HG03575 (cell line): Measurements from ENCODE around the gene SDR39U1.

Experiments
- ATAC-seq: cut with Tn5 transposase; IDR thresholded peaks from one replicate; pipeline ENCODE4 v1.9.1; 2021; ENCODE audit not compliant: unreplicated experiment, insufficient number of reproducible peaks, low FRiP score; ENCODE audit errors: extremely low read depth

SDR39U1 gene

DNA sequence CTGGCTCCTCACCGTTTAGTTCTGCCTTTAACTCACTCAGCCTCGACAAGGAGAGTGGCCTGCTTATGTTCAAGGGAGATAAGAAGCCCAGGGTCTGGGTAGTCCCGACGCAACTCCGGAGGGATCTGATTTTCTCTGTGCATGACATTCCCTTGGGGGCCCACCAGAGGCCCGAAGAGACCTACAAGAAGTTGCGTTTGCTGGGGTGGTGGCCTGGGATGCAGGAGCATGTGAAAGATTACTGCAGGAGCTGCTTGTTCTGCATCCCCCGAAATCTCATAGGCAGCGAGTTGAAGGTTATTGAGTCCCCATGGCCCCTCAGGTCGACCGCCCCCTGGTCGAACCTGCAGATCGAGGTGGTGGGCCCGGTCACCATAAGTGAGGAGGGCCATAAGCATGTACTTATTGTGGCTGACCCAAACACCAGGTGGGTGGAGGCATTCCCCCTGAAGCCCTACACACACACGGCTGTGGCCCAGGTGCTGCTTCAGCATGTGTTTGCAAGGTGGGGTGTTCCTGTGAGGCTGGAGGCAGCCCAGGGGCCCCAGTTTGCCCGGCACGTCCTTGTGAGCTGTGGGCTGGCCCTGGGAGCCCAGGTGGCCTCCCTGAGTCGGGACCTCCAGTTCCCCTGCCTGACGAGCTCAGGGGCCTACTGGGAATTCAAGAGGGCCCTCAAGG is 26.2 kb downstream of the SDR39U1 start:
- no peak for ATAC-seq

DNA sequence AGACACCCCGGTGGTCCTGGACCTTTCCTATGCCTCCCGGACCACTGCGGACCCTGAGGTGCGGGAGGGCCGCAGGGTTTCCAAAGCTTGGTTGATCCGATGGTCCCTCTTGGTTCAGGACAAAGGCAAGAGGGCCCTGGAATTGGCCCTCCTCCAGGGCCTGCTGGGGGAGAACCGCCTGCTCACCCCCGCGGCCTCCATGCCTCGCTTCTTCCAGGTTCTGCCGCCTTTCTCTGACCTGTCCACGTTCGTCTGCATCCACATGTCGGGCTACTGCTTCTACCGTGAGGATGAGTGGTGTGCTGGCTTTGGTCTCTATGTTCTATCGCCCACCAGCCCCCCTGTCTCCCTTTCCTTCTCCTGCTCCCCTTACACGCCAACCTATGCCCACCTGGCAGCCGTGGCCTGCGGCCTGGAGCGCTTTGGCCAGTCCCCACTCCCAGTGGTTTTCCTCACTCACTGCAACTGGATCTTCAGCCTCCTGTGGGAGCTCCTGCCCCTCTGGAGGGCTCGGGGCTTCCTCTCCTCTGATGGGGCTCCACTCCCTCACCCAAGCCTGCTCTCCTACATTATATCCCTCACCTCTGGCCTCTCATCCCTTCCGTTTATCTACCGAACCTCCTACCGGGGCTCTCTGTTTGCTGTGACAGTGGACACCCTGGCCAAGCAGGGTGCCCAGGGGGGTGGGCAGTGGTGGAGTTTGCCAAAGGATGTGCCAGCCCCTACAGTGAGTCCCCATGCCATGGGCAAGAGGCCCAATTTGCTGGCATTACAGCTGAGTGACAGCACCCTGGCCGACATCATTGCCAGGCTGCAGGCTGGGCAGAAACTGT is 26.9 kb downstream of the SDR39U1 start:
- no peak for ATAC-seq

- no peak for ATAC-seq
These were observed 27.7 kb downstream of the SDR39U1 start for GRCh38 chr14:24414732-24415420.

DNA sequence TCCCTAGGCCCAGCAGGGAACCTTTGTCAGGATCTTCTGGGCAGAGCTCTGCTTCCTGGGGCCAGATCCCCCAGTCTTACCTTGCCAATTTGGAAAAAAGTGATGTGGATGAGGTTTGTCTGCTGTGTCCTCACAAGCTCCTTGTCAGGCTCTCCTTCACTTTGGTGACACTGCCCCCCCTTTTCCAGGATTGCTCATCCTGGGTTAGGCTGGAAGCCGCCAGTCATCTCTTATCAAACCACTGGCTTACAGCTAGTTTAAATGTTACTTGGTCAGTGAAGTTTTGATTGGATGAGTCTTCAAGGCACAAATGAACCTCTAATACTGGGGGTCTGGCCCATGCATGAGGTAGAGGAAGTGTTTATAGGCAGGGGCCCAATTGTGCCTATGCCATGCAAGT is 28.5 kb downstream of the SDR39U1 start:
- ATAC-seq = no peak

GRCh38 chr14:24411443-24412389 is 30.9 kb downstream of the SDR39U1 start:
- no peak for ATAC-seq

DNA sequence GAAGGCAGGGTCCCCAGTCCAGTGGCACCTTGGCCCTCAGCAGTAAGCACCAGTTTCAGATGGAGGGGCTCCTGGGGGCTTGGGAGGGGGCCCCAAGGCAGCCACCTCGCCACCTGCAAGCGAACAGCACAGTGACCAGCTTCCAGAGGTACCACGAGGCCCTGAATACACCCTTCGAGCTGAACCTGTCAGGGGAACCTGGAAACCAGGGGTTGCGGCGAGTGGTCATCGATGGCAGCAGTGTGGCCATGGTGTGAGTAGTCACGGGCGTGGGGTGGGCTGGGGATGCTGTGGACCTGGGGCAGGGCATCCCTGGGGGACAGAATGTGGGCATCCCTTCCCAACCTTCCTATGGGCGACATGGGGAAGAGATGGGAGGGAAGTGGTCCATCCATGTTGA is 32.6 kb downstream of the SDR39U1 start:
- no peak for ATAC-seq

DNA sequence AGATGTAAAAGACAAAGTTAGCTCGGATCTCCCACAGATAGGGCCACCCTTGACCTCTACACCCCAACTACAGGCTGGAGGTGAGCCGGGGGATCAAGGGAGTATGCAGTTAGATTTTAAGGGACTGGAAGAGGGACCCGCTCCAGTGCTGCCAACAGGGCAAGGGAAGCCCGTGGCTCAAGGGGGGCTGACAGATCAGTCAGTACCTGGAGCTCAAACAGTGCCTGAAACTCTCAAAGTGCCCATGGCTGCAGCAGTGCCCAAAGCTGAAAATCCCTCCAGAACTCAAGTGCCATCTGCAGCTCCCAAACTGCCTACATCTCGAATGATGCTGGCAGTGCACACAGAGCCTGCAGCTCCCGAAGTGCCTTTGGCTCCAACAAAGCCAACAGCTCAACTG is 33.4 kb downstream of the SDR39U1 start:
- no peak for ATAC-seq

DNA sequence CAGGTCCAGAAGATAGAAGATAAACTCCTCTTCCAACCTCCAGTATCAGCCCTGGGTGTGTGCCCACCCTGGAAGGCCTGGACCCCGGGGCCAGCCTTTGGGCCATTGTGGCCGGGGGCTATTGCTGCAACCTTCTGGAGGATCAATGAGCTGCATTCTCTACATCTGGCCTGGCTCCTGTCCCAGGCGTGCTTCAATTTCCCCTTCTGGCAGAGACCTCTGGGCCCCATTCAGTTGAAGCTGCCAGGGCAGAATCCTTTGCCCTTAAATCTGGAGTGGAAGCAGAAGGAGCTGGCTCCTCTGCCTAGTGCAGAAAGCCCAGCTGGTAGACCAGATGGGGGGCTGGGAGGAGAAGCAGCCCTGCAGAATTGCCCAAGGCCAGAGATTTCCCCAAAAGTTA is 33.8 kb downstream of the SDR39U1 start:
- ATAC-seq = no peak

- ATAC-seq = no peak
These were observed 34.8 kb downstream of the SDR39U1 start for GRCh38 chr14:24407608-24408325.

GRCh38 chr14:24406416-24406815 is 36.2 kb downstream of the SDR39U1 start:
- ATAC-seq = no peak

DNA sequence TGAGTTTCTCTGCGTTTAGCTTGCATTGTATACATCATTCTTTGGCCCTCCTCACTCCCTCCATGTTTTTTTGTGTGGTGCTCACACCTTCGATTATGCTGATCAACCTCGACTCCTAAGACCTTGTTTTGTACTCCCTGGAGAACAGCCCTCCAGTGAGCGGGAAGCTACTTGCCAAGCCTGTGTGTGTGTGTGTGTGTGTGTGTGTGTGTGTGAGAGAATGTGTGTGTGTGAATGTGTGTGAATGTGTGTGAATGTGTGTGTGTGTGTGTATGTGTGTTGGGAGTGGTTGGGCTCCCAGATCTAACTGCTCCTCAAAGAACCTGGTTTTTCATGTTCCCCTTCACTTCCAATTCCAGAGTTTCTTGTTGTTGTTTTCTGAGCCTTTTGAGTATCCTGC is 37.8 kb downstream of the SDR39U1 start:
- ATAC-seq = no peak

- no peak for ATAC-seq
These were observed 39.1 kb downstream of the SDR39U1 start for GRCh38 chr14:24403294-24403998.

DNA sequence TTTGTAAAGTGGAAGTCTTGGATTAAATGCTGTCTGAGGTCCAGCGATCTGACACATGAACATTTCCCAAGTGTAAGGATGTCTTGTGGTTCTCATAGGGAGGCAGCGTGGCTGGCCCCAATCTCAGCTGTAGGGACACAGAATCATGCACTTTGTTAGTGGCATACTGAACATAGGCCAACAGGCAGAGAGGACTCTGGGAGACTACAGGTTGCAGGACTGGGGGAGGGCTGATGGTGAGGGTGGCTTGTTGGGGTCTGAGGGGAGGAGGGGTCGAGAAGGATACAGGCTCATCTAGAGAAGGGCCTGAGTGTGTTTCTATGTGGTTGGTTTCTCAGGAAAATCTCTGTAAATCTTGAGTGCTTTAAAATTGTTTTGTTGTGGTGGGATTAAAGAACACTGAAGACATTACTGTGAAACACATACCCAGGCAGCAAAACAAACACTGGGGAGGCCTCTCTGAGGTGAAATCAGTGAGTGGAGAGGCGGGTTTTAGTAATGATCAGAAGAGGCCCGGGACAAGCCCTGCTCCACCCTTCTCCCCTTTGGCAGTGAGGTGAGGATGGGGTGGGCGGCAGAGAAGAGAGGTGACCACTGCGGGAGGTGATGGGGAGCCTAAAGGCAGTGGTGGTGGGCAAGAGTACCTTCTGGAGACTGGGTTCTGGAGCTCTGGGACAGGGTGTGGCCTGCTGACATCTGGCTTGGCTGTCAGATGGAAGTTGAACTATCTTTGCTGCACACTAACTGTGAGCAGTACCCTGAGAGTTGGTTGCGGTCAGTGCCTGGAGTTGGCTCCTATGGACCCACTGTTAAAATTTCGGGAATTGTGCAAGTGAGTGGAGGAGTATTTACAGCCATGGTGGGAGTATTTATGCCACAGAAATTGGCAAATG is 40.5 kb downstream of the SDR39U1 start:
- ATAC-seq = no peak

- ATAC-seq = no peak
These were observed 42.4 kb downstream of the SDR39U1 start for GRCh38 chr14:24399999-24400718.

- ATAC-seq = no peak
These were observed 43.1 kb downstream of the SDR39U1 start for GRCh38 chr14:24399447-24399822.

DNA sequence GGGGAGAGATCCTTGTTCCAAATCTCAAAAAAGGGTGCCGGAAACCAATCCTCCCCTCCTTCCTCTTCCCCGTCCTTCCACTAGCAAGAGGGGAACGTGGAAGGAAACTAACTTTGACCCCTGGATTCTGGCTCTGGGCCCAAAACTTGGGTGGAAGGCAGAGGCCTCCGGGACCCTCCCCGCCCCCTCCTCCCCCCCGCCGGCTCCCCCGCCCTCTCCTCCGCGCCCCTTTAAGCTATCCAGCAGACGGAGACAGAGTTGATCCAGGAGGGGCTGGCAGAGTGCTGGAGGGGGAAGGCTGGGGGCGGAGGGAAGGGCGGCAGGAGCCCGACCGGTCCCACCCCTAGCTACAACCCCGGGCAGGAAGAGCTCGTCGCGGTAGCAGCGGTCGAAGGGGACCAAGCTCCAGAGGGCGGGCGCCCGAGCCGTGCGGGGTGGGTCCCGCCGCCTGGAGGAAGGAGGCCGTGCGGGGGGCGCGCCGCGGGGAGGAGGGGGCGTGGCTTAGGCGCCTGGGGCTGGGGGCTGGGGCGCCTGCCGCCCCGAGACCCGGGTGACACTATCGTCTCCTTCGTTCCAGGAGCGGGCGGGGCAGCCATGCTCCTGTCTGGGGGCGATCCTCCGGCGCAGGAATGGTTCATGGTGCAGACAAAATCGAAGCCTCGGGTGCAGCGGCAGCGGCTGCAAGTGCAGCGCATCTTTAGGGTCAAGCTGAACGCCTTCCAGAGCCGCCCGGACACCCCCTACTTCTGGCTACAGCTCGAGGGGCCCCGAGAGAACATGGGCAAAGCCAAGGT is 43.7 kb downstream of the SDR39U1 start, which contains the start of gene NYNRIN:
TSS of gene NYNRIN (plus strand) at position 351 of the 794 bp plus-strand sequence. CDS start at position 595, 244 bp downstream.
- no peak for ATAC-seq
